ENCODE results near the gene PSPC1.

Gene PSPC1

GRCh38 chr13:19680751-19681150, 102.0 kb downstream of the PSPC1 start:
- Histone ChIP-seq H3K9me3 (no peaks in the 10 kb centered on the region), H3K36me3 (peaks cover 0 to 22% (median 19%) of the 10 kb centered on the region in 3 donors), H3K27ac (no peak overlapping the region), H3K27me3 (no peaks in the 10 kb centered on the region), H3K4me3 (no peak overlapping the region), H3K4me1 (peaks cover 0 to 2% (median 0%) of the 10 kb centered on the region in 4 donors)
- no peak for DNase-seq
- TF ChIP-seq, protein P1, sequence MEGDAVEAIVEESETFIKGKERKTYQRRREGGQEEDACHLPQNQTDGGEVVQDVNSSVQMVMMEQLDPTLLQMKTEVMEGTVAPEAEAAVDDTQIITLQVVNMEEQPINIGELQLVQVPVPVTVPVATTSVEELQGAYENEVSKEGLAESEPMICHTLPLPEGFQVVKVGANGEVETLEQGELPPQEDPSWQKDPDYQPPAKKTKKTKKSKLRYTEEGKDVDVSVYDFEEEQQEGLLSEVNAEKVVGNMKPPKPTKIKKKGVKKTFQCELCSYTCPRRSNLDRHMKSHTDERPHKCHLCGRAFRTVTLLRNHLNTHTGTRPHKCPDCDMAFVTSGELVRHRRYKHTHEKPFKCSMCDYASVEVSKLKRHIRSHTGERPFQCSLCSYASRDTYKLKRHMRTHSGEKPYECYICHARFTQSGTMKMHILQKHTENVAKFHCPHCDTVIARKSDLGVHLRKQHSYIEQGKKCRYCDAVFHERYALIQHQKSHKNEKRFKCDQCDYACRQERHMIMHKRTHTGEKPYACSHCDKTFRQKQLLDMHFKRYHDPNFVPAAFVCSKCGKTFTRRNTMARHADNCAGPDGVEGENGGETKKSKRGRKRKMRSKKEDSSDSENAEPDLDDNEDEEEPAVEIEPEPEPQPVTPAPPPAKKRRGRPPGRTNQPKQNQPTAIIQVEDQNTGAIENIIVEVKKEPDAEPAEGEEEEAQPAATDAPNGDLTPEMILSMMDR (IDR thresholded peaks at IDR 0.05), result no peak
- intact Hi-C loops (cut with DNase I; ENCODE audit: low total_unique reads), result no loop called here

GRCh38 chr13:19676168-19676567, 106.6 kb downstream of the PSPC1 start:
- Histone ChIP-seq H3K9me3 (no peaks in the 10 kb centered on the region), H3K4me3 (no peak overlapping the region), H3K27me3 (no peaks in the 10 kb centered on the region), H3K36me3 (peaks cover 36 to 67% (median 58%) of the 10 kb centered on the region in 3 donors), H3K4me1 (no peaks in the 10 kb centered on the region), H3K27ac (no peak overlapping the region)
- DNase-seq, result no peak
- intact Hi-C loops (cut with DNase I; ENCODE audit: low total_unique reads), result no loop called here
- TF ChIP-seq, protein P1 (IDR thresholded peaks at IDR 0.05), result no peak

- Histone ChIP-seq H3K4me1 (no peaks in the 10 kb centered on the region), H3K9me3 (no peaks in the 10 kb centered on the region), H3K4me3 (no peak overlapping the region), H3K36me3 (peaks cover 49 to 80% (median 69%) of the 10 kb centered on the region in 3 donors), H3K27me3 (no peaks in the 10 kb centered on the region), H3K27ac (no peak overlapping the region)
- DNase-seq, result no peak
- intact Hi-C loops (cut with DNase I; ENCODE audit: low total_unique reads), result no loop called here
- TF ChIP-seq, protein P1 (IDR thresholded peaks at IDR 0.05), result no peak
These were observed 107.8 kb downstream of the PSPC1 start for GRCh38 chr13:19674898-19675297.

- TF ChIP-seq, protein P1 (IDR thresholded peaks at IDR 0.05), result no peak
- H3K27ac ChIP-seq, result no peak overlapping the region
- no peaks in the 10 kb centered on the region for H3K4me1 ChIP-seq
- no peaks in the 10 kb centered on the region for H3K27me3 ChIP-seq
- peaks cover 61 to 83% (median 81%) of the 10 kb centered on the region in 3 donors for H3K36me3 ChIP-seq
- no peaks in the 10 kb centered on the region for H3K9me3 ChIP-seq
- no peak overlapping the region for H3K4me3 ChIP-seq
- DNase-seq, result no peak
- intact Hi-C loops (cut with DNase I; ENCODE audit: low total_unique reads), result no loop called here
These were observed 109.0 kb downstream of the PSPC1 start for GRCh38 chr13:19673473-19674430.

- Histone ChIP-seq H3K4me3 (no peak overlapping the region), H3K27ac (no peak overlapping the region), H3K27me3 (no peaks in the 10 kb centered on the region), H3K4me1 (no peaks in the 10 kb centered on the region), H3K9me3 (no peaks in the 10 kb centered on the region), H3K36me3 (peaks cover 68 to 88% (median 88%) of the 10 kb centered on the region in 3 donors)
- intact Hi-C loops (cut with DNase I; ENCODE audit: low total_unique reads), result no loop called here
- no peak for DNase-seq
- TF ChIP-seq, protein P1 (IDR thresholded peaks at IDR 0.05), result no peak
These were observed 109.8 kb downstream of the PSPC1 start for GRCh38 chr13:19672990-19673389.

All from tibial artery (tissue), 4 donors.